PFSK-1 (cell line): ENCODE results near the gene C9orf43.

Experiments used
- FOXP2 ChIP-seq: optimal IDR thresholded peaks from 2 replicates; pipeline ENCODE3; 2011; ENCODE audit warnings: borderline replicate concordance, control low read depth, inconsistent platforms; ENCODE audit not compliant: insufficient read depth; ENCODE audit errors: extremely low read length, extremely low read depth
- POLR2AphosphoS5 ChIP-seq: IDR thresholded peaks from 2 replicates; pipeline ENCODE4 v1.6.1; 2012; ENCODE audit warnings: low read depth, mild to moderate bottlenecking, control low read depth, low read length, moderate library complexity
- REST ChIP-seq, 2 experiments: IDR thresholded peaks; 2 replicates each; pipeline versions ENCODE4 v1.6.1 to v1.8.0; 2011 to 2012; ENCODE audit warnings: low read depth in 2 of 2, low read length in 2 of 2, control low read depth in 1 of 2, inconsistent platforms in 1 of 2, mild to moderate bottlenecking in 1 of 2, moderate library complexity in 1 of 2; ENCODE audit not compliant: insufficient read depth in 1 of 2
- SIN3A ChIP-seq: IDR thresholded peaks from 2 replicates; pipeline ENCODE4 v1.6.1; 2012; ENCODE audit warnings: mild to moderate bottlenecking, low read length, moderate library complexity, borderline replicate concordance; ENCODE audit not compliant: insufficient read depth
- TAF1 ChIP-seq: IDR thresholded peaks from 2 replicates; pipeline ENCODE4 v1.6.1; 2012; ENCODE audit warnings: low read length, control low read depth, borderline replicate concordance; ENCODE audit not compliant: insufficient read depth

C9orf43 gene

GRCh38 chr9:113452113-113452605, 41.6 kb downstream of the C9orf43 start:
- no peak for TF ChIP-seq TAF1
- TF ChIP-seq REST (IDR thresholded peaks at IDR 0.05; ENCODE audit: insufficient read depth in 1 of 2, low read depth in 2 of 2, low read length in 2 of 2): no peak
- no peak for TF ChIP-seq POLR2AphosphoS5

- no peak for TF ChIP-seq SIN3A
- peak; percentile 30; the same call in 1 of the 2 replicates for TF ChIP-seq TAF1
- TF ChIP-seq REST (IDR thresholded peaks at IDR 0.05; ENCODE audit: insufficient read depth in 1 of 2, low read depth in 2 of 2, low read length in 2 of 2): no peak
- no peak for TF ChIP-seq FOXP2
- TF ChIP-seq POLR2AphosphoS5: no peak
These were observed 44.6 kb downstream of the C9orf43 start for GRCh38 chr9:113454914-113455761.

GRCh38 chr9:113456235-113456634, 45.7 kb downstream of the C9orf43 start:
- TF ChIP-seq TAF1: no peak
- no peak for TF ChIP-seq REST (IDR thresholded peaks at IDR 0.05; ENCODE audit: insufficient read depth in 1 of 2, low read depth in 2 of 2, low read length in 2 of 2)
- no peak for TF ChIP-seq SIN3A
- no peak for TF ChIP-seq FOXP2
- no peak for TF ChIP-seq POLR2AphosphoS5

- TF ChIP-seq FOXP2: no peak
- no peak for TF ChIP-seq POLR2AphosphoS5
- no peak for TF ChIP-seq SIN3A
- no peak for TF ChIP-seq TAF1
- TF ChIP-seq REST (IDR thresholded peaks at IDR 0.05; ENCODE audit: insufficient read depth in 1 of 2, low read depth in 2 of 2, low read length in 2 of 2): no peak
These were observed 50.7 kb downstream of the C9orf43 start for GRCh38 chr9:113461285-113461684.
